Astrocyte (in vitro differentiated cells and primary cell): ENCODE data around the gene PIK3R4. TPM values are rescaled to one million over a fixed set of nuclear protein-coding genes. Genes with fewer than 3 reads are reported as not detected.

Source experiments
- DNase-seq: peaks from one replicate; pipeline ENCODE4 v3.0.0-alpha.2; 2010; ENCODE audit warnings: low read depth
- FAIRE-seq: peaks from 2 replicates; lab custom pipeline; 2011; peaks lifted over from hg19 to GRCh38; lab: Jason Lieb, UNC
- H2AFZ ChIP-seq: 2 replicates; pipeline ENCODE4 v1.6.0; 2012; ENCODE audit warnings: low read depth, low read length, inconsistent platforms
- H3K27ac ChIP-seq: 2 replicates; pipeline ENCODE4 v1.5.1; 2011; ENCODE audit warnings: low read depth, low read length, inconsistent platforms
- H3K27me3 ChIP-seq: 2 replicates; pipeline ENCODE4 v1.6.0; 2011; ENCODE audit warnings: low read length, inconsistent platforms; ENCODE audit not compliant: insufficient read depth
- H3K36me3 ChIP-seq: 2 replicates; pipeline ENCODE4 v1.5.1; 2011; ENCODE audit warnings: low read length, inconsistent platforms; ENCODE audit not compliant: insufficient read depth
- H3K4me1 ChIP-seq: 2 replicates; pipeline ENCODE4 v1.5.1; 2011; ENCODE audit warnings: low read length, inconsistent platforms; ENCODE audit not compliant: insufficient read depth
- H3K4me2 ChIP-seq: 2 replicates; pipeline ENCODE4 v1.6.0; 2012; ENCODE audit warnings: low read length, inconsistent platforms
- H3K4me3 ChIP-seq: 2 replicates; pipeline ENCODE4 v1.5.1; 2011; ENCODE audit warnings: low read depth, mild to moderate bottlenecking, low read length, inconsistent platforms; ENCODE audit not compliant: insufficient read depth
- H3K79me2 ChIP-seq: 2 replicates; pipeline ENCODE4 v1.6.0; 2012; ENCODE audit warnings: mild to moderate bottlenecking, low read length, inconsistent platforms; ENCODE audit not compliant: insufficient read depth
- H3K9ac ChIP-seq: 2 replicates; pipeline ENCODE4 v1.6.0; 2012; ENCODE audit warnings: mild to moderate bottlenecking, low read length, inconsistent platforms
- H3K9me3 ChIP-seq: 2 replicates; pipeline ENCODE4 v1.5.1; 2012; ENCODE audit warnings: low read depth, mild to moderate bottlenecking, low read length, inconsistent platforms; ENCODE audit not compliant: insufficient read depth
- H4K20me1 ChIP-seq: 2 replicates; pipeline ENCODE4 v1.6.0; 2012; ENCODE audit warnings: low read length, inconsistent platforms; ENCODE audit not compliant: insufficient read depth
- H3K27ac Mint-ChIP-seq: one replicate; pipeline ENCODE4 v1.8.0; 2021; ENCODE audit warnings: mild to moderate bottlenecking, mixed read lengths; ENCODE audit not compliant: unreplicated experiment
- H3K27me3 Mint-ChIP-seq: one replicate; pipeline ENCODE4 v1.8.0; 2021; ENCODE audit warnings: low read depth, mixed read lengths; ENCODE audit not compliant: unreplicated experiment
- H3K36me3 Mint-ChIP-seq: one replicate; pipeline ENCODE4 v1.8.0; 2021; ENCODE audit warnings: low read depth, mixed read lengths; ENCODE audit not compliant: unreplicated experiment
- H3K4me1 Mint-ChIP-seq: one replicate; pipeline ENCODE4 v1.8.0; 2021; ENCODE audit warnings: low read depth, mixed read lengths; ENCODE audit not compliant: unreplicated experiment
- H3K4me3 Mint-ChIP-seq: one replicate; pipeline ENCODE4 v1.8.0; 2021; ENCODE audit warnings: mild to moderate bottlenecking, moderate library complexity, mixed read lengths; ENCODE audit not compliant: unreplicated experiment
- H3K9me3 Mint-ChIP-seq: one replicate; pipeline ENCODE4 v1.8.0; 2021; ENCODE audit warnings: mild to moderate bottlenecking, mixed read lengths; ENCODE audit not compliant: unreplicated experiment
- EZH2 ChIP-seq: IDR thresholded peaks from 2 replicates; pipeline ENCODE4 v1.6.1; 2012; ENCODE audit warnings: mild to moderate bottlenecking, low read length, inconsistent platforms; ENCODE audit not compliant: insufficient read depth
- total RNA-seq: library from RNA; stranded (reverse); gene quantifications from 2 replicates; pipeline ENCODE4 v1.2.1, GENCODE V29; 2021
- TF ChIP-seq, protein P1 (sequence below): IDR thresholded peaks from 2 replicates; pipeline ENCODE4 v1.5.1; 2011; ENCODE audit warnings: low read depth, mild to moderate bottlenecking, inconsistent platforms, low read length, moderate library complexity; ENCODE audit not compliant: insufficient read depth

Gene PIK3R4
- total RNA-seq, 1 donor from 2014 or later, result 22.2 TPM

DNA sequence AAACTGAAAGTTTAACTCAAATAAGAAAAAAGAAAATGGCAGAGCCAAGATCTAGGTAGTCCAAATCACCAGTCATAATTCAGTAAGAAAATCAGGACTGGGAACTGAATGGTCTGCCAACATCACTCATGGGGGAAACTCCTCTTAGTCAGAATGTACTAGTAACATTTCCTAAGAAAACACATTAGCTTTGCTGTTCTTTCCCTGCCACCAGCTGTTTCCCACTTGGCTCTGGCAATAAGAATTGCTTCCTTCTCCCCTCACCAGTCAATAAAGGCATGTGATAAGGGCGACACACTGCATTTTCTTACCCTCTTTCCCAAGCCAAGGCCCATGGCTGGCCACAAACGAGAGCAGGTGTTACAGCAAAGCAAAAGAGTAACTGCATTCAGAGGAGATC, 46.1 kb downstream of the PIK3R4 start:
- no peaks in the 10 kb centered on the region for H3K9me3 ChIP-seq
- no peaks in the 10 kb centered on the region for H3K4me1 Mint-ChIP-seq
- FAIRE-seq (no peak), DNase-seq (peak; percentile 8)
- no peak overlapping the region for H3K9ac ChIP-seq
- H2AFZ ChIP-seq, result no peak overlapping the region
- no peaks in the 10 kb centered on the region for H4K20me1 ChIP-seq
- H3K36me3 ChIP-seq, result peaks cover 24% of the 10 kb centered on the region
- no peaks in the 10 kb centered on the region for H3K4me1 ChIP-seq
- no peaks in the 10 kb centered on the region for H3K27me3 ChIP-seq
- H3K27me3 Mint-ChIP-seq, result no peaks in the 10 kb centered on the region
- no peak overlapping the region for H3K4me2 ChIP-seq
- H3K36me3 Mint-ChIP-seq, result no peaks in the 10 kb centered on the region
- no peak overlapping the region for H3K27ac Mint-ChIP-seq
- TF ChIP-seq EZH2, result no peak
- TF ChIP-seq, protein P1, sequence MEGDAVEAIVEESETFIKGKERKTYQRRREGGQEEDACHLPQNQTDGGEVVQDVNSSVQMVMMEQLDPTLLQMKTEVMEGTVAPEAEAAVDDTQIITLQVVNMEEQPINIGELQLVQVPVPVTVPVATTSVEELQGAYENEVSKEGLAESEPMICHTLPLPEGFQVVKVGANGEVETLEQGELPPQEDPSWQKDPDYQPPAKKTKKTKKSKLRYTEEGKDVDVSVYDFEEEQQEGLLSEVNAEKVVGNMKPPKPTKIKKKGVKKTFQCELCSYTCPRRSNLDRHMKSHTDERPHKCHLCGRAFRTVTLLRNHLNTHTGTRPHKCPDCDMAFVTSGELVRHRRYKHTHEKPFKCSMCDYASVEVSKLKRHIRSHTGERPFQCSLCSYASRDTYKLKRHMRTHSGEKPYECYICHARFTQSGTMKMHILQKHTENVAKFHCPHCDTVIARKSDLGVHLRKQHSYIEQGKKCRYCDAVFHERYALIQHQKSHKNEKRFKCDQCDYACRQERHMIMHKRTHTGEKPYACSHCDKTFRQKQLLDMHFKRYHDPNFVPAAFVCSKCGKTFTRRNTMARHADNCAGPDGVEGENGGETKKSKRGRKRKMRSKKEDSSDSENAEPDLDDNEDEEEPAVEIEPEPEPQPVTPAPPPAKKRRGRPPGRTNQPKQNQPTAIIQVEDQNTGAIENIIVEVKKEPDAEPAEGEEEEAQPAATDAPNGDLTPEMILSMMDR, result no peak
- H3K27ac ChIP-seq, result no peak overlapping the region
- H3K4me3 ChIP-seq, result no peak overlapping the region
- H3K79me2 ChIP-seq, result no peaks in the 10 kb centered on the region
- H3K9me3 Mint-ChIP-seq, result no peaks in the 10 kb centered on the region
- no peak overlapping the region for H3K4me3 Mint-ChIP-seq

DNA sequence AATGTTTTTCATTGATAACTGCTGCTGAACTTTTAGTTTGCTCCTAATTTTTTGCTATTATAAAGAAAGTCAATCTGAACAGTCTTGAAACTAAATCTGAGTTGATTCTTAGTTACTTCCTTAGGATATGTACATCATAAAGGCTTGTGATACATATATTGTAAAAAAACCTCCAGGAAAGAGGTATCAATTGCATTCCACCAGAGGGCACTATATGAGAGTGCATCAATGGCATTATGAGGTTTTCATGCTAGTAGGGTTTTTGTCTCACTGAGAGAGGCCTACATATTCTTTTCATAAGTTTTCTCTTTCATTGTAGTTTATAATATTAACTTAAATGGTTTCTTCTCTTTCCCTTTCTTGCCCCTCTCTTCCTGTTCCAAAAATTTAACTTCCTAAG, 46.9 kb downstream of the PIK3R4 start:
- H3K36me3 ChIP-seq, result peaks cover 17% of the 10 kb centered on the region
- no peaks in the 10 kb centered on the region for H3K9me3 Mint-ChIP-seq
- no peaks in the 10 kb centered on the region for H3K27me3 Mint-ChIP-seq
- no peaks in the 10 kb centered on the region for H3K4me1 ChIP-seq
- TF ChIP-seq, protein P1, result peak; percentile 16
- no peak for TF ChIP-seq EZH2
- H3K27ac Mint-ChIP-seq, result no peak overlapping the region
- H3K4me2 ChIP-seq, result no peak overlapping the region
- no peaks in the 10 kb centered on the region for H3K9me3 ChIP-seq
- H3K9ac ChIP-seq, result no peak overlapping the region
- no peaks in the 10 kb centered on the region for H3K79me2 ChIP-seq
- H3K27ac ChIP-seq, result no peak overlapping the region
- no peak overlapping the region for H3K4me3 ChIP-seq
- DNase-seq (no peak), FAIRE-seq (no peak)
- H4K20me1 ChIP-seq, result no peaks in the 10 kb centered on the region
- H3K4me1 Mint-ChIP-seq, result no peaks in the 10 kb centered on the region
- H3K4me3 Mint-ChIP-seq, result no peak overlapping the region
- H3K36me3 Mint-ChIP-seq, result no peaks in the 10 kb centered on the region
- no peaks in the 10 kb centered on the region for H3K27me3 ChIP-seq
- H2AFZ ChIP-seq, result no peak overlapping the region

DNA sequence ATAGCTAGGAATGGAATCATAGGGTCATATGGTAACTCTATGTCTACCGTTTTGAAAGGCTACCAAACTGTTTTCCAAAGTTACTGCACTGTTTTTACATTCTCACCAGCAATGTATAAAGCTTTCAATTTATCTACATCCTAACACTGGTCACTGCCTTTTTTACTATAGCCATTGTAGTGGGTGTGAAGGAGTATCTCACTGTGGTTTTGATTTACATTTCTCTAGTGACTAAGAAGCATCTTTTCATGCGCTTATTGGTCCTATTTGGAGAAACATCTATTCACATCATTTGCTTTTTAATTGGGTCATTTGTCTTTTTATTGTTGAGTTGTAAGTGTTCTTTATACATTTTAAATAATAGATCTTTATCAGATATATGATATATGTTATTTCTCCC, 53.3 kb downstream of the PIK3R4 start:
- H3K36me3 ChIP-seq, result peaks cover 7% of the 10 kb centered on the region
- FAIRE-seq (no peak), DNase-seq (no peak)
- no peak overlapping the region for H3K9ac ChIP-seq
- H3K27me3 ChIP-seq, result no peaks in the 10 kb centered on the region
- no peak overlapping the region for H3K4me2 ChIP-seq
- H3K9me3 ChIP-seq, result no peaks in the 10 kb centered on the region
- H3K27ac Mint-ChIP-seq, result no peak overlapping the region
- H3K27me3 Mint-ChIP-seq, result no peaks in the 10 kb centered on the region
- no peaks in the 10 kb centered on the region for H3K79me2 ChIP-seq
- no peaks in the 10 kb centered on the region for H3K36me3 Mint-ChIP-seq
- no peak overlapping the region for H3K27ac ChIP-seq
- no peaks in the 10 kb centered on the region for H3K9me3 Mint-ChIP-seq
- H2AFZ ChIP-seq, result no peak overlapping the region
- H4K20me1 ChIP-seq, result no peaks in the 10 kb centered on the region
- H3K4me3 Mint-ChIP-seq, result no peak overlapping the region
- TF ChIP-seq, protein P1, result no peak
- no peak for TF ChIP-seq EZH2
- H3K4me1 Mint-ChIP-seq, result no peaks in the 10 kb centered on the region
- no peak overlapping the region for H3K4me3 ChIP-seq
- H3K4me1 ChIP-seq, result peaks cover 4% of the 10 kb centered on the region
